ENCODE results near the gene LYPD4.

Gene LYPD4

DNA sequence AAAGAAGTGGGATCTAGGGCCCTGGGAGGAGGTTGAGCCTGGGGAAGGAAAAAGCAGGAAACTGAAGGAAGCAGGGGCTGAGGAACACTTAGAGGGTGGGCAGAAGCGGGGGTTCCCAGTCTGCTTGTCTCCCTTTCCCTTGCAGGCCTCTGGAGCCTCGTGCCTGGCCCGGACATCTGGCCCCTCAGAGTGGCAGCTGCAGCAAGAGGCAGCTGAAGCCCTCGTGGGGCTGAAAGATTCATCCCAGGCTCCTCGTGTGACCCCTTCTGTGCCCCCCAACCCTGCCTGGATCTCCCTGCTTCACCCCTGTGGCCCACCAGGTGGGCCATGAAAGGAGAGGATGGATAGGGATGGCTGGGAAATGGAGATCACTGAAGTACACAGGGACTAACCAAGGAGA is 5.9 kb upstream of the LYPD4 start:
- no peak for DNase-seq (ENCODE audit: low read depth)

DNA sequence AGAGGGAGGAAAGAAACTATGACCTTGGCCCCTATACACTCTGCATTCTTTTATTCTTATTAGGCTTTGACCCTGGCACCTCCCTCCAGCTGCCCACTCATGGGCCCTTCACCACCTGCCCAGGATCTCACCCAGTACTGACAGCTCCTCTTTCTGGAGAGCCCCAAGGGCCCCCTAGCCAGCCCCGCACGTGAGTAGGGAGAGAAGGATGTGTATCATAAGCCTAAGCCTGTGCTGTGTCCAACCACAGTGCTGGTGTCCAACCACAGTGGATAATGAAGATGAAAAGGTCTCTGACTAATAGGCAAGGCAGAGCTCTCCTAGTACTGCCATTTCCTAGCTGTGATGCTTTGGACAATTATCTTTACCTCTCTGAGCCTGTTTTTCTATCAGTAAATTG is 4.6 kb upstream of the LYPD4 start:
- no peak for DNase-seq (ENCODE audit: low read depth)

- DNase-seq (ENCODE audit: low read depth) = no peak
Measured at GRCh38 chr19:41848666-41849065, 4.2 kb upstream of the LYPD4 start.

DNA sequence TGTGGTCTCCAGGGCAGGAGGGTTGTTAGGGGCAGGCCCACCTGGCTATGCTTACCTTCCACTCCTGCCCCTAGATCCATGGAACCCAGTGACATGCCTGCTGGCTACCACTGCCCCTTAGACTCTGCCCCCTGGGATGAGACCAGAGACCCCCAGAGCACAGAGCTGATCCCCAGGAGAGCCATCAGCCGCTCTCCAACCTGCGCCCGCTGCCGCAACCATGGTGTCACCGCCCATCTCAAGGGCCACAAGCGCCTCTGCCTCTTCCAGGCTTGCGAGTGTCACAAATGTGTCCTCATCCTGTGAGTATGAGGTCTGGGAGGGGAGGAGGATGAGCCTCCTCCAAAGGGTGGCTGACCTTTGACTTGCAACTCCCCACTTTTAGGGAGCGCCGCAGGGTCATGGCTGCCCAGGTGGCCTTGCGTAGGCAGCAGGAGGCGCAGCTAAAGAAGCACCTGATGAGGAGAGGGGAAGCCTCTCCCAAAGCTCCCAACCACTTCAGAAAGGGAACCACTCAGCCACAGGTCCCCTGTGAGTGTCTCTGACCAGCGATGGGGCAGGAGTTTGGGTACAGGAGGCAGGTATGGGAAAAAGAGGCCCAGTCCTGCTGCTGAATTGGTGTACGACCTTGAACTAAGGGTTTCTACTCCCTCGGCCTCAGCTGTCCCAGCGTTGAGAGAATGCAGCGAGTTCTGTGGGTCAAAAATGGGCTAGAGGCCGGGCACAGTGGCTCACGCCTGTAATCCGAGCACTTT is 3.0 kb upstream of the LYPD4 start:
- no peak for DNase-seq (ENCODE audit: low read depth)

- no peak for DNase-seq (ENCODE audit: low read depth)
Measured at GRCh38 chr19:41845051-41845590, 638 bp upstream of the LYPD4 start.

GRCh38 chr19:41845001-41845050 is 343 bp upstream of the LYPD4 start, which contains the start of gene DMRTC2:
Gene DMRTC2 (plus strand): TSS chr19:41845042. CDS start chr19:41847429, 2,387 bp downstream.
- DNase-seq (ENCODE audit: low read depth) = no peak

DNA sequence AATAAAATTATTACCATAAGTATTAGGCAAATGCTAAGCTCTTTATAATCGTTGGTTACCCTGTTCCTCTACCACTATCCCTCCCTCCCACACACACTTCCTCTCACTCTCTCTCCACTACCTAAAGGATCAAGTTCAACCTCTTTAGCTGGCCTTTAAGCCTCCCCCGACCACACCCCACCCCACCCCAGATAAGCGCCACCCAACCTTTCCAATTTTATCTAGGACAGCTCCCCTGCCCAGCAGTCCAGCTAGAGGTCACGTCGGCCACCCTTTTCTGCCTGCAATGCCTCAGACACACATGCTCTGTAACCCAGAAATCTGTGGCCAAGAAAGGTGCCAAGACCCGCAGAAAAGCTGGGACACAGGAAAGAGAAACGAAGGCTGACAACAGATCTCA is 1.1 kb downstream of the LYPD4 start:
- no peak for DNase-seq (ENCODE audit: low read depth)

DNA sequence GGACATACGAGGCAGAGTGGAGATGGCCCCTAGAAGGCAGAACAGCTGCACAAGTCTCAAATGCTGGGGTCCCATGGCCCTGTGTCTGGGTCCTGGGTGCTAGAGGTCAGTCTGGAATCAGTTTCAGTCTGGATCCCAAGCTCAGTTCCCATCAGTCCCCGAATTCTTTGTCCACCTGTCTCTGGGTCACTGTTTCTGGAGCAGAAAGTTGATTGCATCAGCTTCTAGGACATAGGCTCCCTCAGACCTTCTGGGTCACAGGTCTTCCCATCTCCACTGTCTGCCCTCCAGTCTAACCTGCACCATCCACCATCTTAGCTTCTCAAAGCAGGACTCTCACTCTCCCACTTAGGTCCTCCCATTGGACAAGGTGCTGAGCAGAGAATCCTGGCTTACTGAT is 5.3 kb downstream of the LYPD4 start:
- DNase-seq (ENCODE audit: low read depth) = no peak

DNA sequence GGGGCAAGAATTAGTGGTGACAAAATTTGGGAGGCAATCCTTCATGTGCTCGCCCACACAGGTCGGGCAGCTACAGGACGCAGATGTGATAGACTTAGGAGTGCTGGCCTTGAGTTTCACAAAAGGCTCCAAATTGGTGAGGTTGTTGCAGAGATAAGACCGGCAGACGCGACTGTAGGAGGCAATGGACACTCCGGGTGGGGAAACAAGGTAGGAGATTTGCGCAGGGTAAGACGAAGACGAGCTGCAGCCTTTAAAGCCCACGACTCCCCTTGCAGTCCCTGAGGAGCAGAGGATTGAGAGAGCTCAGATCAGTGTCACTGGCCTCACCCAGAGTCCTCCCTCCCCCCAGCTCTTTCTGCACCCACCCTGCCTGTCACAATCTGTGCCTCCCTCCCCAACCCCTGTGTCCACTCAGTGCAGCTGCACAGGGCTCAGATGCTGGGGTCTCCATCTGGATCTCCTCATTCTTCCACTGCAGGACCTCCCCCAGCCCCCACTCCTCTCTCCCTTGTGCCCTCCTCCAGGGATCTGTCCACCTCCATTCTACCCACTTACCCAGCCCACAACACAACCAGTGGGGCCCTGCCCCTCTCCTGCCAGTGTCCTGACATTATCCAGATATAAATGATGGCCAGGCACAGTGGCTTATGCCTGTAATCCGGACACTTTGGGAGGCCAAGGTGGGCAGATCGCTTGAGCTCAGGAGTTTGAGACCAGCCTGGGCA is 6.3 kb downstream of the LYPD4 start:
- no peak for DNase-seq (ENCODE audit: low read depth)

- DNase-seq (ENCODE audit: low read depth) = peak; percentile 45
Measured at GRCh38 chr19:41821003-41821735, 23.3 kb downstream of the LYPD4 start.

DNA sequence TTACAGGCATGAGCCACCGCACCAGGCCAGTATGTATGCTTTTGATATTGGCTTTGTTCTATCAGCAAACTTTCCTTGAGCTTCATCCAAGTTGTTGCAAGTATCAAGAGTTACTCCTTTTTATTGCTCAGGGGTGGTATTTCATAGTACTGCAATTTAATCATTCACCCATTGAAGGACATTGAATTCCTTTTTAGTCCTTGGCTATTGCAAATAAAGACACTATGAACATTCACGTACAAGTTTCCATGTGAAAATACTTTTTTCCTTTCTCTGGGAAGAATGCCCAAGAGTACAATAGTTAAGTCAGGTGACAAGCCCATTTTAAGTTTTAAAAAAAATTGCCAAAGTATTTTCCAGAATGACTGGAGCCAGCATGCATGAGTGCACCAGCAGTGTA is 27.7 kb downstream of the LYPD4 start:
- DNase-seq (ENCODE audit: low read depth) = no peak

DNA sequence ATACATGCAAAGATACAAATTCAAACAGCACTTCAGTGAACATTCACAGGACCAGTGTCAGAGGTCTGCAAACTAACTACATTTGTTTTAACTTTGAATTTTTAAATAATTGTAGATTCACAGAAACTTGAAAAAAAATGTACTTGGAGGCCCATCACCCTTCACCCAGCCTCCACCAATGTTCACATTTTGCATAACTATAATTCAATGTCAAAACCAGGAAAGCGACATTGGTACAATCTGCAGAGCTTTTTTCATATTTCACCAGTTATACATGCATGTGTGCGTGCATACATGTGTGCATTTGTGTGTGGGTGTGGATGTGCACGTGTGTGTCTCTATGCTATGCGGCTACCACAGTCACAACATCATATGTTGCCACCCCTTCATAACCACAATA is 29.2 kb downstream of the LYPD4 start:
- DNase-seq (ENCODE audit: low read depth) = no peak

GRCh38 chr19:41813911-41814310 is 30.6 kb downstream of the LYPD4 start:
- no peak for DNase-seq (ENCODE audit: low read depth)

- no peak for DNase-seq (ENCODE audit: low read depth)
Measured at GRCh38 chr19:41811981-41812380, 32.5 kb downstream of the LYPD4 start.

- no peak for DNase-seq (ENCODE audit: low read depth)
Measured at GRCh38 chr19:41811036-41811435, 33.4 kb downstream of the LYPD4 start.

GRCh38 chr19:41810301-41810700 is 34.2 kb downstream of the LYPD4 start:
- no peak for DNase-seq (ENCODE audit: low read depth)

DNA sequence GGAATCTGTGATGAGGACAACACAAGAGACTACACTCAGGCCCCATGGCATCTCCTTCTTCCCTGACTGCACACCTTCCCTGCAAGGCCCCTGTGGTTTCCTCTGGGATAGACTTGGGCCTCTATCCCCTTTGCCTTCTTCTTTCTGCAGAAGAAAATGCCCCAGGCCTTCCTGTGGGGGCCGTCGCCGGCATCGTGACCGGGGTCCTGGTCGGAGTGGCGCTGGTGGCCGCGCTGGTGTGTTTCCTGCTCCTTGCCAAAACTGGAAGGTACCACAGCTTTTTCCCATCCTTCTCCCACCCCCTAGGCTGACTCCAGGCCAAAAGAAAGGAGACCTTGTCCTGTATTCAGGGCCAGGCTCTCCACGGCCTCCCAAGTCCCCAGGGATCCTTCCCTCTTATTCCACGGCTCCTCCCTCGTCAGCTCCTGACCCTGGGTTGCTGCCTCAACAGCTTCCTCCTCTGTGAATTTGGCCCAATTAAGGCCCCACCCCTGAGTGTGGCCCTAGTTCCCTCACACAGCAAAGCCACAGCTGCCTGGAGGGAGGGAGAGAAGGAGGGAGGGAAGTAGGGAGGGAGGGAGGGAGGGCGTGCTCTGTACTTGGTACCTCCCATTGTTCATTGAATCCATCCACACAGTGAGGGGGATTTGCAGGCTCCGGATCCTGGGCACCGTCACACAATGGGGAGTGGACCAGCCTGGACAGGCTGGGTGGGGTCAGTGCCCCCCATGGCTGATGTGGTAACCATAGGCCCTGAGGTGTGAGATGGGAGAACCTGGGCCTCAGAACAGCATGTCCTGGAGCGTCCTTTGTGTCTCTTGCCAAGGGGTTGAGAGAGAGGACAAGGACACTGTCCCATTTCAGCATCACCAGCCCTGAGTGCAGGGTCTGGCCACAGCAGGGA is 35.6 kb downstream of the LYPD4 start:
- DNase-seq (ENCODE audit: low read depth) = no peak

GRCh38 chr19:41807176-41807575 is 37.3 kb downstream of the LYPD4 start:
- no peak for DNase-seq (ENCODE audit: low read depth)

- DNase-seq (ENCODE audit: low read depth) = no peak
Measured at GRCh38 chr19:41804336-41804735, 40.1 kb downstream of the LYPD4 start.

GRCh38 chr19:41802770-41803169 is 41.7 kb downstream of the LYPD4 start:
- DNase-seq (ENCODE audit: low read depth) = no peak

DNA sequence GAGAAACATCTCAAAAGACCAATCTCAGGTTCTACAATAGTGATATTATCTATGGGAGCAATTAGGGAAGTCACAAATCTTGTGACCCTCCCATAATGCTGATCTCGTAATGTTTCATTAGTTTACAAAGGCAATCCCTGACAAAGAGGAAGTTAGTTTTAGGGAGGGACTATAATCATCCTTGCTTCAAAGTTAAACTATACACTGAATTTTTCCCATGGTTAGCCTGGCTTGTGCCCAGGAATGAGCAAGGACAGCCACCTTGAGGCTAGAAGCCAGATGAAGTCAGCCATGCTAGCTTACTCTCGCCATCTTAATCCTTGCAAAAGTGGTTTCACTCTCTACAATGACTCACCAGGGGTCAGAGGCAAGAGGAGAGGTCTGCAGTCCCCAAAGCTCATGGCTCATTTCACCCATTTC is 42.7 kb downstream of the LYPD4 start:
- DNase-seq (ENCODE audit: low read depth) = no peak

DNA sequence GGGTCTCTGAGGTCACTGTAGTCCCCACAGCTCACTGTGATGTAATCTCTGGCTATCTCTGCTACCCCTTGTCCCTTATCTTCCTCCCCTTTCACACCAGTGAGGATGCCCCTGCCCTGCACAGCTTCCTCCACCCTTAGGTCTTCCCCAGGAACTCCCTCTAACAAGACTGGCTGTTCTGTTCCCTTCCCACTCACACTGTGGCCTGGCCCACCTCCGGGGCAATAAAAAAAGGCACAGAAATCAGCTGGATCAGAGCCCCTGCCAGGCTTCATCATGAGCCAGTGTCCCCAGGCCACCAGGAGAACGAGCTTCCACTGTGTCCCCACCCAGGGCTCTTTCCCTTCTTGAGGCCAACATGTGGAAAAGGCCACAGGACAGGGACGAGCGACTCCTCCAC is 43.5 kb downstream of the LYPD4 start:
- DNase-seq (ENCODE audit: low read depth) = no peak
